Mesodermal cell (in vitro differentiated cells): ENCODE results near the gene CFAP44.

Experiments used
- H3K27ac ChIP-seq: 2 replicates; pipeline ENCODE4 v1.7.0; 2013; ENCODE audit warnings: mild to moderate bottlenecking, low read depth, low read length, moderate library complexity; ENCODE audit not compliant: severe bottlenecking
- H3K36me3 ChIP-seq: 2 replicates; pipeline ENCODE4 v1.7.1; 2013; ENCODE audit warnings: mild to moderate bottlenecking, low read length, moderate library complexity; ENCODE audit not compliant: control insufficient read depth, insufficient read depth
- H3K4me1 ChIP-seq: one replicate; pipeline ENCODE4 v1.7.1; 2013; ENCODE audit warnings: mild to moderate bottlenecking, low read length; ENCODE audit not compliant: insufficient read depth, control insufficient read depth, poor library complexity, severe bottlenecking
- H3K4me3 ChIP-seq: 2 replicates; pipeline ENCODE4 v1.7.0; 2013; ENCODE audit warnings: low read length, control low read depth, mild to moderate bottlenecking; ENCODE audit not compliant: insufficient read depth, poor library complexity, severe bottlenecking; ENCODE audit errors: extremely low read depth
- H3K9me3 ChIP-seq: 2 replicates; pipeline ENCODE4 v1.7.1; 2013; ENCODE audit warnings: mild to moderate bottlenecking, low read length, moderate library complexity; ENCODE audit not compliant: control insufficient read depth
- WGBS, 2 experiments: methylation state at CpG; one replicate each; pipeline ENCODE4 v1.1.5; 2013; ENCODE audit warnings: missing lambda C conversion rate in 2 of 2; ENCODE audit not compliant: insufficient coverage in 2 of 2; 5-methylcytosine and 5-hydroxymethylcytosine counted together

CFAP44 gene

DNA sequence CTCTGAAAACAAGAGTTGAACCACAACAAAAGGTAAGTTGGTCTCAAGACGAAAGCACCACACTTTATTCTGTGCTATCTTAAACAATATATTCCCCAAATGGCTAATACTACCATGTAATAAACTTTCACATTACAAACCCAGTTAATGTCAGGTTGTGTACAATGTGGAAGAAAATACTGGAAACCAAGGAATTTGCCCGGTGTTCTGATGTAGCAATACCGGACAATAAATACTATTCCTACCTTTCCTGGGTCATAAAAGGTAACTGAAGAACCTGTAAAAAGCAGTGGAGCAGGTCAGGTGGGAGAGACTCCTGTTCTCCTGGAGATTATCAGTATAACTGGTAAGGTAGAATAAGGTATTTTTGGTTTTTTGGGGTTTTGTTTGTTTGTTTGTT lies 3.9 kb downstream of the CFAP44 start:
- Histone ChIP-seq H3K4me3 (no peak overlapping the region), H3K4me1 (no peaks in the 10 kb centered on the region), H3K36me3 (peaks cover 4% of the 10 kb centered on the region), H3K9me3 (no peaks in the 10 kb centered on the region), H3K27ac (no peak overlapping the region)
- WGBS, 2 experiments, result 100% methylated on average over 1 of the region's 3 CpGs; no CpG with 5 or more reads in 1 of the 2 experiments

DNA sequence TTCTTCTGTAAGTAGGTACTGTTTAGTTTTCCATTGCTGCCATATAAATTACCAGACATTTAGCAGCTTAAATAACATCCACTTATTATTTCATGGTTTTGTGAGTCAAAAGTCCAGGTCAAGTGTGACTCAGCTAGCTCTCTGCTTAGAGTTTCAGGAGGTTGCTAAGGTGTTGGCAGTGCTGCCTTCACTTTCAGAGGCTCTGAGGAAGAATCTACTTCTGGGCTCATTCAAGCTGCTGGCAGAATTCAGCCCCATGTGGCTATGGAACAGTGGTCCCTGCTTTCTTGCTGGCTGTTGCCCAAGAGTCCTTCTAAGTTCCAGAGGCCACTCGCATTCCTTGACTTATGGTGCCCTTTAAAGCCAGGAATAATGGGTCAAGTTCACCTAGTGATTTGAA lies 4.5 kb downstream of the CFAP44 start:
- no peak overlapping the region for H3K27ac ChIP-seq
- H3K4me1 ChIP-seq, result no peaks in the 10 kb centered on the region
- peaks cover 4% of the 10 kb centered on the region for H3K36me3 ChIP-seq
- H3K4me3 ChIP-seq, result no peak overlapping the region
- H3K9me3 ChIP-seq, result no peaks in the 10 kb centered on the region
- 86 to 100% methylated on average over 1 of the region's 1 CpG for WGBS, 2 experiments

DNA sequence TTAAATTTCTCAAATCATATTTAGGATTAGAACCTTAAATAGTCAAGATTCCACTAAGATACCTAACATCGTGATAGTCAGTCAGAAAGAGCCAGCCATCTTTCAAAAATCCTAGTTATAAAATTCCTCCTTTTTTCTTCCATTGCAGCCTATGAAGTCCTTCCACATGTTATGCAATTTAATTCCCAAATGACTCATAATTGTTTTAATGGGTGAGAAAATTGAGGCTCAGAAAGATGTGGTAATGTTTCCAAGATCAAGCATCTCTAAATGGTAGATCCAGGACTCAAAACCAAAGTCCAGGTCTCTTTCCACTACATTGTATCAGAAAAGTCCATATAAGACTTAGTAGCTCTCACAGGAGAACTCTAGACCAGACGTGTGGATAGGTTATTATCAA lies 9.5 kb downstream of the CFAP44 start:
- Histone ChIP-seq H3K27ac (no peak overlapping the region), H3K4me1 (no peaks in the 10 kb centered on the region), H3K4me3 (no peak overlapping the region), H3K36me3 (peaks cover under 1% of the 10 kb centered on the region), H3K9me3 (no peaks in the 10 kb centered on the region)
- 83 to 100% methylated on average over 1 of the region's 2 CpGs for WGBS, 2 experiments

DNA sequence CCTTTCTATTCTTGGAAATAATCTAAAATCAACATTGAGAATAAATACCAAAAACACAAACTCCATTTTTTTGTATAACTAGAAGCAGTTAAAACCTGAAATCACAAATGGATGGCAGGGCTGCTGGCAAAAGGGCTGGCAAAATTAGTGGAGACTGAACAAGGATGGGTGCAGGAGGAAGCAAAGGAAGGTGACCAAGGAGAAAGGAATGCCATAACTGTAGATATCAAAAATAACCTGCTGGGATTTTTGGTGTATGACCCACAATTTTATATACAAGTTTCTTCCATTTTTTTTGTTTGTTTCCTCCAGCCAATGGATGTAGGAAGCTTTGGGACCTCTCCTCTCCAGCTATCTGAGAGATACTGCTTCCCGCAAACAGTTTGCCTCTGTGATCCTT lies 12.7 kb downstream of the CFAP44 start:
- H3K4me1 ChIP-seq, result no peaks in the 10 kb centered on the region
- no peak overlapping the region for H3K4me3 ChIP-seq
- WGBS, 2 experiments, result no CpG with 5 or more reads among the region's 1 CpG
- H3K36me3 ChIP-seq, result peaks cover 29% of the 10 kb centered on the region
- no peak overlapping the region for H3K27ac ChIP-seq
- peaks cover 5% of the 10 kb centered on the region for H3K9me3 ChIP-seq

DNA sequence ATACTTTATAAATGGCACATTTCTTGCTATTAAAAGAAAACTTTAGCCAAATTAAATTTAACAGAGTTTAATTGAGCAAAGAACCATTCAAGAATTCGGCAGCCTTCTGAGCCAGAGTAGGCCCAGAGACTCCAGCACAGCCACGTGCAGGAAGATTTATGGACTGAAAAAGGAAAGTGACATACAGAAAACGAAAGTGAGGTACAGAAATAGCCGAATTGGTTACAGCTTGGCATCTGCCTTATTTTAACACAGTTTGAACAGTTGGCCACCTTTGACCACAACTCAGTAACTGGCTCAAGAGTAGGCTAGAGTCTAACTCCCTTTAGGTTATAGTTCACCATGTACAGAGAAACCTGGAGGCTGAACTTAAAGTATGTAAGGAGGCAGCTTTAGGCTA lies 17.6 kb downstream of the CFAP44 start:
- H3K9me3 ChIP-seq, result peaks cover 5% of the 10 kb centered on the region
- H3K4me1 ChIP-seq, result no peaks in the 10 kb centered on the region
- WGBS, 2 experiments, result 69 to 86% methylated on average over 2 to 4 of the region's 4 CpGs
- H3K36me3 ChIP-seq, result peaks cover 29% of the 10 kb centered on the region
- H3K4me3 ChIP-seq, result no peak overlapping the region
- H3K27ac ChIP-seq, result no peak overlapping the region

DNA sequence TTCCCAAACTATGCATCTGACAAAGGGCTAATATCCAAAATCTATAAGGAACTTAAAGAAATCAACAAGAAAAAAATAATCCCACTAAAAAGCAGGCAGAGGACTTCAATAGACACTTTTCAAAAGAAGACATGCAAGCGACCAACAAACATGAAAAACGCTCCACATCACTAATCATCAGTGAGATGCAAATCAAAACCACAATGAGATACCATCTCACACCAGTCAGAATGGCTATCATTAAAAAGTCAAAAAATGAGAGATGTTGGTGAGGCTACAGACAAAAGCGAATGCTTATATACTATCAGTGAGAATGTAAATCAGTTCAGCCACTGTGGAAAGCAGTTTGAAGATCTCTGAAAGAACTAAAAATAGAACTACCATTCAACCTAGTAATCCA lies 20.2 kb downstream of the CFAP44 start:
- H3K36me3 ChIP-seq, result peaks cover 23% of the 10 kb centered on the region
- no peak overlapping the region for H3K27ac ChIP-seq
- 100% methylated on average over 1 of the region's 3 CpGs; no CpG with 5 or more reads in 1 of the 2 experiments for WGBS, 2 experiments
- H3K4me3 ChIP-seq, result no peak overlapping the region
- no peaks in the 10 kb centered on the region for H3K4me1 ChIP-seq
- H3K9me3 ChIP-seq, result peaks cover 5% of the 10 kb centered on the region

DNA sequence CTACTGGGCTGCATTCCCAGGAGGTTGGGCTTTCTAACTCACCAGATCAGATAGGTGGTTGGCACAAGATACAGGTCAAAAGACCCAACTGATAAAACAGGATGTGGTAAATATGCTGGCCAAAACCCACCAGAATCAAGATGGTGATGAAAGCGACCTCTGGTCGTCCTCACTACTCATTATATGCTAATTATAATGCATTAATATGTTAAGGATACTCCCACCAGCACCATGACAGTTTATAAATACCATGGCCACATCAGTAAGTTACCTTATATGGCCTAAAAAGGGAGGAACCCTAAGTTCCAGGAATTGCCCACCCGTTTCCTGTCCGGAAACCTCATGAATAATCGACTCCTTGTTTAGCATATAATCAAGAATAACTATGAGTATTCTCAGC lies 31.6 kb downstream of the CFAP44 start:
- WGBS, 2 experiments, result 100% methylated on average over 1 of the region's 5 CpGs; no CpG with 5 or more reads in 1 of the 2 experiments
- no peak overlapping the region for H3K27ac ChIP-seq

DNA sequence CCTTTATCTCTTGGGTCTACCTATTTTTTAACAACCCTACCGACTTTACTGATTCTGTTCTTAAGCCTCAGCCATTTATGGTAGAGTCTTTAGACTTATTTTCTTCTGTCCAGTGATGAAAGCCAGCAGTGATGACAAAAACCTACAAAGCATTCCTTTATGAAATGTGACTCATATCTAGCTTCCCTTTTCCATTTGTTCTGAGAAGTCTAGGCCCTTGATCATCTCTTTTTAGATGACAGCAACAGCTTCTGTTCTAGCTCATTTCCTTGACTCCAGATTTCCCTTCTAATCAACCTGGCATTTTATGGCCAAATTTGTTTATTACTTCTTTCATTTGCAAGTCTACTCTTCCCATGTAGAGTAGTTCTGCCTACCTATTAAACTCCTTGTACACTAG lies 36.1 kb downstream of the CFAP44 start:
- peak overlapping the region; percentile 19 for H3K27ac ChIP-seq
- no peak overlapping the region for H3K4me3 ChIP-seq
- 100% methylated on average over 1 of the region's 1 CpG; no CpG with 5 or more reads in 1 of the 2 experiments for WGBS, 2 experiments

More for the DNA sequence above, 31.6 kb downstream of the CFAP44 start:
- Histone ChIP-seq H3K4me1 (no peaks in the 10 kb centered on the region), H3K36me3 (no peaks in the 10 kb centered on the region), H3K9me3 (no peaks in the 10 kb centered on the region), H3K4me3 (no peak overlapping the region)

DNA sequence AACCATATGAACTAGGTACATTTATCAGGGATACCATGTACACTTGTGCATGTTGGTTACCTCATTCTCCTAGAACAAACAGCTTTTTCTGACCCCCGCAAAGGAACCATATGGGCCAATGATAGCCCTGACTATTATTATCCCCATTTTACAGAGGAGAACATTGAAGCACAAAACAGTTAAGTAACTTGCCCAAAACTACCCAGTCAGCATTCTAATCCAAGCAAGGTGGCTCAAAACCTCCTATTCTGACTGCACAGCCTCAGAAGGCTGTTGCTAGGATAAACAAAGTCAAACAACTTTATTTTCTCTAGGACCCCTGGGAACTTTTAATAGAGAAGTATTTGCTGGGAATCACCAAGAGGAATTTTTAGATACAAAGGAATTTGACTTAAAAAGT lies 36.7 kb downstream of the CFAP44 start:
- WGBS, 2 experiments, result 92 to 100% methylated on average over 1 of the region's 1 CpG
- no peaks in the 10 kb centered on the region for H3K4me1 ChIP-seq
- H3K9me3 ChIP-seq, result no peaks in the 10 kb centered on the region
- H3K4me3 ChIP-seq, result no peak overlapping the region
- peak overlapping the region; percentile 19 for H3K27ac ChIP-seq
- peaks cover 4% of the 10 kb centered on the region for H3K36me3 ChIP-seq

More for the DNA sequence above, 36.1 kb downstream of the CFAP44 start:
- no peaks in the 10 kb centered on the region for H3K4me1 ChIP-seq
- peaks cover 4% of the 10 kb centered on the region for H3K36me3 ChIP-seq
- no peaks in the 10 kb centered on the region for H3K9me3 ChIP-seq
